ENCODE data around the gene FEZF2. TPM values are rescaled to one million over a fixed set of nuclear protein-coding genes. Genes with fewer than 3 reads are reported as not detected.

The FEZF2 gene
- polyA plus RNA-seq, 10 donors = 0.08 TPM; not detected in 8

DNA sequence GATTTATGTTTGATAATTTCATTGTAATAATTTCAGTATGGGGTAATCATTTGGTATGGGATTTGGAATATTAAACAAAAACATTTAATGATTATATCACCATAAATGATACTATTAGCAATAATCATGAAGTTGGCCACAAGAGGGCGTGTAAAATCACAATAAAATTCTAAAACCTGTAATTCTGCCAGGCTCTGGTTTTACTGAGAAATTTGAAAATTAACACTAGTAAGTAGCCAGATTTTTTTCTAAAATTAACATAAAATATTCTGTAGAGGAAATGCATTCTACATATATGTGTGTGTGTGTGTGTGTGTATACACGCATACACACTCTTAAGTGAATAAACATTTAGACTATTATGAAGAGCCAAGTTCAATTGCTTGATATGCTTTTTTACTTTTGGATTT lies 40.5 kb downstream of the FEZF2 start:
- DNase-seq = peak; percentile 7 to 29 (median 21)

DNA sequence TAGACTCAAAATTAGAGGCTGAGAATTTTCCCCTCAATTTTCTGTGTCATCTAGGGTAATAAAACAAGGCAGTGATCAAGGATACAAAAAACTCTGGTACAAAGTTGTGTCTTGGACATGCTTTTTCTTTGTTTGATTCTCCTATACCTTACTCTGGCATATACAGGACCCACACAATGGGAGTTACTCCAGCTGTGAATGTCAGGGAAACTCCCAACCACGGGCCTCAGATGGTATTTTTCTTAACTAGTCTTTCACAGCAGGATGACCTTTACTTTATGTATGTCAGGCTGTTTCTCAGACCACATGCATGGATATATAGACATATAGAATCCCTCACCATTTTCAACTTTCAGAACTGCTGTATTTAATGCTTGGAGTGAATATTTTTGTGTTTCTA lies 41.3 kb downstream of the FEZF2 start:
- DNase-seq = no peak

- no peak for DNase-seq
Measured at GRCh38 chr3:62329971-62330370, 43.4 kb downstream of the FEZF2 start.

DNA sequence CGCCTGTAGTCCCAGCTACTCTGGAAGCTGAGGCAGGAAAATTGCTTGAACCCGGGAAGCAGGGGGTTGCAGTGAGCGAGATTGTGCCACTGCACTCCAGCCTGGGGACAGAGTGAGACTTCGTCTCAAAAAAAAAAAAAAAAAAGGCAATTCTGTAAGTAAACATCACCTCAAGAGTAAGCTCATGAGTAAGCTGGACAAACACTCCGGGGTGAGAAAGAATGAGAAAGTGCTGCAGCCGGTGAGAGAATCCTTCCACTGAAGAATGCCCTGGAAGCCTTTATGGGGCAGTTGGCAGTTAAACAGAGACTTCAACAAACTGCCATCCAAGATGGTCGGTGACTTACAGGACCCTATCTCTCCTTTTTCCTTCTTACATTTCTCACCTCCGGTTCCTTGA lies 47.5 kb downstream of the FEZF2 start:
- no peak for DNase-seq

DNA sequence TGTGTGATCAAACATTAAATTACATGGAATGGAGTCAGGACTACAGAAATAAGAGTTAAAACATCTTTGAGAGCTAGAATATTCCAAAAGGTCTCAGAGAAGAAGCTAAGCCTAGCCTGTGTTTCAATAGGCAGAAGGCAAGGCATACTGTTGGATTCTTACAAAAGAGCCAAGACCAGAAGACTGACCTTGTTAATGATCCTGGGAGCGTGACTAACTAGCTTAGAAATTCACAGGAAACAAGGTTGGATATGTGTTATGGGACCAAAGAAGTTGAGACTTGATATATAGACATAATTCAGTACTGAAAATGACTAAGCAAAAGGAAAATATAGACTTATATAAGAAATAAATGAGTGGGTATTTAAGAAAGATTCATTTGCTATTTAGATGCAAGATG lies 50.1 kb downstream of the FEZF2 start:
- DNase-seq = no peak

Measured in muscle of back (tissue), 11 donors.